ENCODE data around the gene ABHD17B. TPM values are rescaled to one million over a fixed set of nuclear protein-coding genes. Genes with fewer than 3 reads are reported as not detected.

ABHD17B gene
- total and polyA plus RNA-seq, 4 donors, result 5.2 to 17.7 (median 10.1) TPM

GRCh38 chr9:71897577-71897976, 13.4 kb downstream of the ABHD17B start:
- peaks cover 0 to 18% (median 11%) of the 10 kb centered on the region in 4 donors for H3K4me1 ChIP-seq (ENCODE audit: control insufficient read depth in 4 of 4, insufficient read depth in 4 of 4, low read length in 3 of 4)
- no peaks in the 10 kb centered on the region for H3K36me3 ChIP-seq (ENCODE audit: control insufficient read depth in 4 of 4, insufficient read depth in 3 of 4, low read depth in 1 of 4, low read length in 3 of 4)
- no peaks in the 10 kb centered on the region for H3K9me3 ChIP-seq (ENCODE audit: control insufficient read depth in 4 of 4, low read length in 3 of 4)
- no peak for DNase-seq (ENCODE audit: low spot score)
- no peak overlapping the region for H3K4me3 ChIP-seq (ENCODE audit: low read depth in 1 of 3, low read length in 3 of 3)
- 84% methylated on average over 1 of the region's 1 CpG for WGBS
- no peaks in the 10 kb centered on the region for H3K27me3 ChIP-seq (ENCODE audit: control insufficient read depth in 4 of 4, insufficient read depth in 4 of 4, low read length in 3 of 4)
- TF ChIP-seq JUND (IDR thresholded peaks at IDR 0.05) (no peak), HNF4G (IDR thresholded peaks at IDR 0.05) (no peak), FOXA1 (IDR thresholded peaks at IDR 0.05) (no peak), NR2F2 (IDR thresholded peaks at IDR 0.05) (no peak), SP1 (IDR thresholded peaks at IDR 0.05) (no peak), ATF3 (IDR thresholded peaks at IDR 0.05) (no peak), EGR1 (IDR thresholded peaks at IDR 0.05; ENCODE audit: low read depth in 2 of 2) (no peak), CTCF (IDR thresholded peaks at IDR 0.05; ENCODE audit: low read depth, low read length, missing input control) (no peak), RXRA (IDR thresholded peaks at IDR 0.05) (no peak)
- no peak overlapping the region for H3K27ac ChIP-seq (ENCODE audit: low read depth in 1 of 2, low read length in 2 of 2)
- no peak overlapping the region for H3K9ac ChIP-seq (ENCODE audit: low read depth in 1 of 2, low read length in 2 of 2)

GRCh38 chr9:71896761-71897160, 14.2 kb downstream of the ABHD17B start:
- Histone ChIP-seq H3K36me3 (ENCODE audit: control insufficient read depth in 4 of 4, insufficient read depth in 3 of 4, low read depth in 1 of 4, low read length in 3 of 4) (no peaks in the 10 kb centered on the region), H3K4me3 (ENCODE audit: low read depth in 1 of 3, low read length in 3 of 3) (no peak overlapping the region), H3K4me1 (ENCODE audit: control insufficient read depth in 4 of 4, insufficient read depth in 4 of 4, low read length in 3 of 4) (peaks cover 0 to 15% (median 11%) of the 10 kb centered on the region in 4 donors), H3K9ac (ENCODE audit: low read depth in 1 of 2, low read length in 2 of 2) (no peak overlapping the region), H3K27ac (ENCODE audit: low read depth in 1 of 2, low read length in 2 of 2) (no peak overlapping the region), H3K27me3 (ENCODE audit: control insufficient read depth in 4 of 4, insufficient read depth in 4 of 4, low read length in 3 of 4) (no peaks in the 10 kb centered on the region), H3K9me3 (ENCODE audit: control insufficient read depth in 4 of 4, low read length in 3 of 4) (no peaks in the 10 kb centered on the region)
- DNase-seq (ENCODE audit: low spot score), result no peak
- TF ChIP-seq ATF3 (IDR thresholded peaks at IDR 0.05) (no peak), FOXA1 (IDR thresholded peaks at IDR 0.05) (no peak), SP1 (IDR thresholded peaks at IDR 0.05) (no peak), EGR1 (IDR thresholded peaks at IDR 0.05; ENCODE audit: low read depth in 2 of 2) (no peak), ZBTB33 (IDR thresholded peaks at IDR 0.05) (no peak), REST (IDR thresholded peaks at IDR 0.05) (no peak), CTCF (IDR thresholded peaks at IDR 0.05; ENCODE audit: low read depth, low read length, missing input control) (no peak), RAD21 (IDR thresholded peaks at IDR 0.05) (no peak), GABPA (IDR thresholded peaks at IDR 0.05 in 1 of 2, conservative IDR thresholded peaks at IDR 0.05 in 1 of 2) (no peak), HNF4G (IDR thresholded peaks at IDR 0.05) (no peak), HNF4A (conservative IDR thresholded peaks at IDR 0.05) (no peak), FOXA2 (IDR thresholded peaks at IDR 0.05) (no peak), MAX (IDR thresholded peaks at IDR 0.05) (no peak), TAF1 (conservative IDR thresholded peaks at IDR 0.05) (no peak), YY1 (IDR thresholded peaks at IDR 0.05) (no peak)
